ENCODE data around the gene GRAP2.

GRCh38 chr22:39926753-39927152 is 25.9 kb downstream of the GRAP2 start:
- TF ChIP-seq CTCF (IDR thresholded peaks at IDR 0.05) (no peak), POLR2A (IDR thresholded peaks at IDR 0.05) (no peak), EP300 (IDR thresholded peaks at IDR 0.05) (no peak), POLR2AphosphoS5 (IDR thresholded peaks at IDR 0.05) (no peak)
